ENCODE measurements around the gene TAS1R3. TPM values are rescaled to one million over a fixed set of nuclear protein-coding genes. Genes with fewer than 3 reads are reported as not detected.
A peak's percentile ranks its signal among the peaks of the same experiment; 100 is the strongest.

The TAS1R3 gene
- total RNA-seq, result 1 to 10 TPM; 1.1 to 2.6 (median 1.8) TPM
- polyA plus RNA-seq, result under 1 TPM in 1 of 2 donors, not detected in 1; 0.32 TPM
- total RNA-seq, result 2.0 reads per million, percentile 9 among the genes with 10 or more reads in this experiment

- Histone ChIP-seq H3K4me3 (ENCODE audit: low read length) (no peak within 1 kb of the TSS), H3K27me3 (ENCODE audit: control insufficient read depth in 2 of 2, insufficient read depth in 2 of 2, low read length in 2 of 2) (no peaks in the 10 kb centered on the region), H3K36me3 (ENCODE audit: control insufficient read depth in 2 of 3, insufficient read depth in 3 of 3, low read length in 3 of 3) (peaks cover 0 to 23% (median 0%) of the 10 kb centered on the region in 3 experiments), H3K9me3 (ENCODE audit: control insufficient read depth in 2 of 3, low read length in 3 of 3) (no peaks in the 10 kb centered on the region), H3K27ac (ENCODE audit: low read depth, low read length) (no peak within 1 kb of the TSS), H3K4me1 (ENCODE audit: control insufficient read depth in 2 of 2, insufficient read depth in 2 of 2, low read length in 2 of 2) (peaks cover 0 to 5% of the 10 kb centered on the region in 2 donors)
- ATAC-seq (no peak), DNase-seq (no peak)
- no peaks in the 10 kb centered on the region for H3K27me3 Mint-ChIP-seq
- peaks cover 0 to 5% (median 0%) of the 10 kb centered on the region in 5 donors for H3K36me3 Mint-ChIP-seq
- H3K4me1 Mint-ChIP-seq, result peaks cover 0 to 14% (median 6%) of the 10 kb centered on the region in 7 donors
- POLR2A ChIA-PET, result no interaction called here
- intact Hi-C loops (cut with micrococcal nuclease), result no loop called here
- H3K4me3 Mint-ChIP-seq, result peak within 1 kb of the TSS in 1 of 10 donors; percentile 53
- no peak within 1 kb of the TSS for H3K27ac Mint-ChIP-seq
- CTCF ChIA-PET, result interaction anchor here (1.8 kb wide), 1 partner anchor 40 kb away, joined by 4 read pairs; no protein-coding TSS in a partner anchor
- H3K9me3 Mint-ChIP-seq, result no peaks in the 10 kb centered on the region
Observed at GRCh38 chr1:1331068-1331965, at the start of gene TAS1R3. Gene TAS1R3, plus strand, starts transcription at chr1:1331280. Its CDS starts 66 bp downstream, at chr1:1331346.

DNA sequence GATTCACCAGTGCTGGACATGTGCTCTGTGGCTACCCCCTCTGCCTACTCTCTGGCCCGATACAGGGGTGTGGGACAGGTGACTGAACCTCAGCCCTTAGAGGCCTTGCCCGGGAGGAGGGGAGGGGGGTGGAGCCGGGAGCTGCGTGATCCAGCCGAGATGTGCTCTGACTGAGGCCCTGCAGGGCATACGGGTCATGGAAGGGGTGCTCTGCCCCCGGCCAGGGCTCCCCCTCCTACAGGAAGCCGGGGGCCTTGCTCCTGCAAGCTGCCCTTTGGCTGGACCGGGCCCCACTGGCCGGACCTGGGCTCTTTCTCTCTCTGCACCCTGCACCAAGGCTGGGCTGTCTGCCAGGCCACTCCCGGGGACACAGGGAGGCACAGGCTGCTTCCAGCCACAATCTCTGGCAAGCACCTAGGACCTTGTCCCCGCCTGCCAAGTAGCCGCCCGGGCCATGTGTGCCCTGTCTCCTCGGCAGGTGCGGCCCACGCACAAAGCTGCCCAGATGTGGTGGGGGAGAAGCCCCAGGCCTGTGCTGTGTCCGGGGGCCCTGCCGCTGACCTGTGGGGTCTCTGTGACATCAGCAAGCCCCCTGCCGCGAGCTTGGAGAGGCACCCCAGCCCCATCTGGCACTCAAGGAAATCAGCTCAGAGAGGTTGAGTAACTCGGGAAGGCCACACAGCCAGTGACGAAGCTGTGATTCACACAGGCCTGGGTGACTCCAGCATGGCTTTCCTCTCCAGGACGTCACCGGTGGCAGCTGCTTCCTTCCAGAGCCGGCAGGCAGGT lies 49.4 kb upstream of the TAS1R3 start:
- no peaks in the 10 kb centered on the region for H3K9me3 Mint-ChIP-seq

GRCh38 chr1:1282998-1283397 lies 48.1 kb upstream of the TAS1R3 start:
- no peaks in the 10 kb centered on the region for H3K9me3 Mint-ChIP-seq
- H3K4me1 Mint-ChIP-seq, result peaks cover 0 to 1% (median 0%) of the 10 kb centered on the region in 7 donors
- DNase-seq (no peak), ATAC-seq (peak; percentile 21)
- intact Hi-C loops (cut with micrococcal nuclease), result no loop called here
- no peaks in the 10 kb centered on the region for H3K27me3 Mint-ChIP-seq
- H3K27me3 ChIP-seq (ENCODE audit: control insufficient read depth in 2 of 2, insufficient read depth in 2 of 2, low read length in 2 of 2), result no peaks in the 10 kb centered on the region
- no peaks in the 10 kb centered on the region for H3K36me3 ChIP-seq (ENCODE audit: control insufficient read depth in 2 of 3, insufficient read depth in 3 of 3, low read length in 3 of 3)
- H3K4me1 ChIP-seq (ENCODE audit: control insufficient read depth in 2 of 2, insufficient read depth in 2 of 2, low read length in 2 of 2), result no peaks in the 10 kb centered on the region
- H3K36me3 Mint-ChIP-seq, result no peaks in the 10 kb centered on the region
- no peak overlapping the region for H3K4me3 ChIP-seq (ENCODE audit: low read length)
- no peak overlapping the region for H3K27ac ChIP-seq (ENCODE audit: low read depth, low read length)
- H3K27ac Mint-ChIP-seq, result no peak overlapping the region
- ChIA-PET CTCF (interaction anchor here (0.6 kb wide), 1 partner anchor 508 kb away, joined by 3 read pairs; no protein-coding TSS in a partner anchor), POLR2A (no interaction called here)
- no peak overlapping the region for H3K4me3 Mint-ChIP-seq
- H3K9me3 ChIP-seq (ENCODE audit: control insufficient read depth in 2 of 3, low read length in 3 of 3), result no peaks in the 10 kb centered on the region

More for the DNA sequence above, 49.4 kb upstream of the TAS1R3 start:
- Mint-ChIP-seq H3K4me3 (no peak overlapping the region), H3K36me3 (no peaks in the 10 kb centered on the region), H3K27ac (no peak overlapping the region), H3K4me1 (peaks cover 0 to 1% (median 0%) of the 10 kb centered on the region in 7 donors), H3K27me3 (no peaks in the 10 kb centered on the region)
- no peak for DNase-seq
- Histone ChIP-seq H3K9me3 (ENCODE audit: control insufficient read depth in 2 of 3, low read length in 3 of 3) (no peaks in the 10 kb centered on the region), H3K36me3 (ENCODE audit: control insufficient read depth in 2 of 3, insufficient read depth in 3 of 3, low read length in 3 of 3) (no peaks in the 10 kb centered on the region), H3K27ac (ENCODE audit: low read depth, low read length) (no peak overlapping the region), H3K4me1 (ENCODE audit: control insufficient read depth in 2 of 2, insufficient read depth in 2 of 2, low read length in 2 of 2) (no peaks in the 10 kb centered on the region), H3K27me3 (ENCODE audit: control insufficient read depth in 2 of 2, insufficient read depth in 2 of 2, low read length in 2 of 2) (no peaks in the 10 kb centered on the region), H3K4me3 (ENCODE audit: low read length) (no peak overlapping the region)
- intact Hi-C loops (cut with micrococcal nuclease), result no loop called here
- CTCF ChIA-PET, result no interaction called here
- POLR2A ChIA-PET, result no interaction called here
- ATAC-seq, result peak; percentile 45

DNA sequence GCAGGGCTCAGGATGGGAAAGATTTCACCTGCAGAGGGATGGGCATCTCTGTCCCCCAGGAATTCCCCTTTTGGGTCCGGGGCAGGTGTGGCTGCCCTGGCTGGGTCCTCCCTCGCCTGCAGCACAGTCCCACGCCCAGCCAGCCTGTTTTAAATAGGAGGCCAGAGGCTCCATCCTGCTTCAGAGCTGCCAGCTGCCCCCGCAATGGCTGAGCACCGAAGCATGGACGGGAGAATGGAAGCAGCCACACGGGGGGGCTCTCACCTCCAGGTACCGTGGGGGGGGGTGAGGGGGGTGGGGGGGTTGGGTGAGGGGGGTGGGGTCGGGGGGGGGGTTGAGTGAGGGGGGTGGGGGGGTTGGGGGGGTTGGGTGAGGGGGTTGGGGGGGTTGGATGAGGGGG lies 47.3 kb upstream of the TAS1R3 start:
- no peaks in the 10 kb centered on the region for H3K4me1 ChIP-seq (ENCODE audit: control insufficient read depth in 2 of 2, insufficient read depth in 2 of 2, low read length in 2 of 2)
- Mint-ChIP-seq H3K4me1 (peaks cover 0 to 1% (median 0%) of the 10 kb centered on the region in 7 donors), H3K36me3 (no peaks in the 10 kb centered on the region), H3K4me3 (no peak overlapping the region), H3K27ac (no peak overlapping the region), H3K27me3 (no peaks in the 10 kb centered on the region), H3K9me3 (no peaks in the 10 kb centered on the region)
- H3K9me3 ChIP-seq (ENCODE audit: control insufficient read depth in 2 of 3, low read length in 3 of 3), result no peaks in the 10 kb centered on the region
- intact Hi-C loops (cut with micrococcal nuclease), result no loop called here
- ChIA-PET CTCF (no interaction called here), POLR2A (no interaction called here)
- H3K27me3 ChIP-seq (ENCODE audit: control insufficient read depth in 2 of 2, insufficient read depth in 2 of 2, low read length in 2 of 2), result no peaks in the 10 kb centered on the region
- no peaks in the 10 kb centered on the region for H3K36me3 ChIP-seq (ENCODE audit: control insufficient read depth in 2 of 3, insufficient read depth in 3 of 3, low read length in 3 of 3)
- H3K4me3 ChIP-seq (ENCODE audit: low read length), result no peak overlapping the region
- no peak for DNase-seq
- no peak for ATAC-seq
- no peak overlapping the region for H3K27ac ChIP-seq (ENCODE audit: low read depth, low read length)

DNA sequence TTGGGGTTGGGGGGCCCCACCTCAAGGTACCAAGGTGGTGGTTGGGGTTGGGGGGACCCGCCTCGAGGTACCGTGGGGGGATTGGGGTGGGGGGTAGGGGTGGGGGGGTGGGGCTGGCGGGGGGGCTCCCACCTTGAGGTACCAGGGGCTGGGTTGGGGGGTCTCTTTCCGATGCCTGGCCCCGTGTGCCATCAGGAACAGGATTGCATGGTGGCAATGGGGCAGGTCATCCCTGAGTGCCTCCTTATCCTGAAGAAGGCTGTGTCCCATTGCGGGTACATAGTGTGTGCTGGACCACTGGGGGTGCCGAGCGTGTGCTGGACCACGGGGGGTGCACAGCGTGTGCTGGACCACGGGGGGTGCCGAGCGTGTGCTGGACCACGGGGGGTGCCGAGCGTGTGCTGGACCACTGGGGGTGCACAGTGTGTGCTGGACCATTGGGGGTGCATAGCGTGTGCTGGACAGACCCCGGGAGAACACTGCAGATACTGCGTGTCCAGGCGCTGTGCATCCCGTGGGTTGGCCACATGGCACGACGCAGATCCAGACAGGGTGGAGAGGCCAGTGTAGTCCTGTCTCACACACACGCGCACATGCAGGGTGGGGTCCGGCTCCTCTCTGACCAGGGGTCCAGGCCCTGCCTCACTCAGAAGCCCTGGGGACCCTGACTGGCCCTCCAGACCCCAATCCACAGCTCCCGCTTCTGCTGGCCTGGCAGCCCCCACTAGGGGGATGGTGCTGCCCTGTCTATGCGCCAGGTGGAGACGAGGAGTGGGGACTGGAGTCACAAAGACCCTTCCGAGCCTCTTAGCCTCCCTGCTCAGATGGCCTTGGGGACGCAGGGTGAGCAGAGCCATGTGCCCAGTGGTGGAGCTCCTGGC lies 46.6 kb upstream of the TAS1R3 start:
- no peak overlapping the region for H3K27ac ChIP-seq (ENCODE audit: low read depth, low read length)
- no peaks in the 10 kb centered on the region for H3K9me3 ChIP-seq (ENCODE audit: control insufficient read depth in 2 of 3, low read length in 3 of 3)
- H3K4me3 ChIP-seq (ENCODE audit: low read length), result no peak overlapping the region
- Mint-ChIP-seq H3K27ac (no peak overlapping the region), H3K9me3 (no peaks in the 10 kb centered on the region), H3K27me3 (no peaks in the 10 kb centered on the region), H3K4me3 (no peak overlapping the region), H3K4me1 (no peaks in the 10 kb centered on the region), H3K36me3 (no peaks in the 10 kb centered on the region)
- DNase-seq, result no peak
- H3K36me3 ChIP-seq (ENCODE audit: control insufficient read depth in 2 of 3, insufficient read depth in 3 of 3, low read length in 3 of 3), result no peaks in the 10 kb centered on the region
- ChIA-PET POLR2A (interaction anchor here (0.7 kb wide), 1 partner anchor 181 kb away, joined by 3 read pairs; no protein-coding TSS in a partner anchor), CTCF (no interaction called here)
- no peaks in the 10 kb centered on the region for H3K27me3 ChIP-seq (ENCODE audit: control insufficient read depth in 2 of 2, insufficient read depth in 2 of 2, low read length in 2 of 2)
- intact Hi-C loops (cut with micrococcal nuclease), result no loop called here
- H3K4me1 ChIP-seq (ENCODE audit: control insufficient read depth in 2 of 2, insufficient read depth in 2 of 2, low read length in 2 of 2), result no peaks in the 10 kb centered on the region
- no peak for ATAC-seq

DNA sequence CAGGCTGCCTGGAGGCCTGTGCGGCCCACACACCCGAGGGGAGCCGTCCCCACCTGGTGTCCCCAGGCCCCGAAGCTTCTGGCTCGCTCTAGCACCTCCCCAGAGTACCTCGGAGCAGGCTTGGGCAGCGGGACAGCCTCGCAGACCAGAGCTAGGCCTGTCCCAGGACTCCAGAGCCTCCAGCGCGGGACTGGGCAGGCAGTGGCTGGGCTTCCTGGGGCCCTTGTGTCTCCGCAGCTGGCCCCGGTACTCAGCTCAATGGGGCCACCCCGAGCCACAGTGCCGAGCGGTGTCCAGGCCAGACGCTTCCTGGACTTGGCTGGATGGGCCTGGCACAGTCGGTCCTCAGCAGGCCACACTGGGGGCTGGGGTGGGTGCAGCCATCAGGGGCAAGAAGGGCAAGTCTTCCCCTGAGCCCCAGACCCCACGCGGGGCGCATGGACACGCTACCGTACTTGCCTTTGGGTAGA lies 45.9 kb upstream of the TAS1R3 start:
- Mint-ChIP-seq H3K9me3 (no peaks in the 10 kb centered on the region), H3K4me1 (peaks cover 0 to 2% (median 0%) of the 10 kb centered on the region in 7 donors), H3K4me3 (no peak overlapping the region), H3K36me3 (peaks cover 0 to 1% (median 0%) of the 10 kb centered on the region in 5 donors), H3K27me3 (no peaks in the 10 kb centered on the region), H3K27ac (no peak overlapping the region)
- ChIA-PET CTCF (no interaction called here), POLR2A (interaction anchor here (0.7 kb wide), 1 partner anchor 181 kb away, joined by 3 read pairs; no protein-coding TSS in a partner anchor)
- ATAC-seq (no peak), DNase-seq (no peak)
- Histone ChIP-seq H3K4me1 (ENCODE audit: control insufficient read depth in 2 of 2, insufficient read depth in 2 of 2, low read length in 2 of 2) (no peaks in the 10 kb centered on the region), H3K36me3 (ENCODE audit: control insufficient read depth in 2 of 3, insufficient read depth in 3 of 3, low read length in 3 of 3) (no peaks in the 10 kb centered on the region), H3K27ac (ENCODE audit: low read depth, low read length) (no peak overlapping the region), H3K9me3 (ENCODE audit: control insufficient read depth in 2 of 3, low read length in 3 of 3) (no peaks in the 10 kb centered on the region), H3K4me3 (ENCODE audit: low read length) (no peak overlapping the region), H3K27me3 (ENCODE audit: control insufficient read depth in 2 of 2, insufficient read depth in 2 of 2, low read length in 2 of 2) (no peaks in the 10 kb centered on the region)
- intact Hi-C loops (cut with micrococcal nuclease), result no loop called here

Measured in naive thymus-derived CD4-positive, alpha-beta T cell (primary cell).